GM21786 (cell line): ENCODE data around the gene RNF126.
"Not testable (repeated sequence)": the region's sequence is repeated elsewhere in the genome, so short reads cannot be mapped to it uniquely, and the experiment has no call there.

Experiments
- ATAC-seq: cut with Tn5 transposase; IDR thresholded peaks from one replicate; pipeline ENCODE4 v1.9.1; 2021; ENCODE audit not compliant: unreplicated experiment

RNF126 gene

DNA sequence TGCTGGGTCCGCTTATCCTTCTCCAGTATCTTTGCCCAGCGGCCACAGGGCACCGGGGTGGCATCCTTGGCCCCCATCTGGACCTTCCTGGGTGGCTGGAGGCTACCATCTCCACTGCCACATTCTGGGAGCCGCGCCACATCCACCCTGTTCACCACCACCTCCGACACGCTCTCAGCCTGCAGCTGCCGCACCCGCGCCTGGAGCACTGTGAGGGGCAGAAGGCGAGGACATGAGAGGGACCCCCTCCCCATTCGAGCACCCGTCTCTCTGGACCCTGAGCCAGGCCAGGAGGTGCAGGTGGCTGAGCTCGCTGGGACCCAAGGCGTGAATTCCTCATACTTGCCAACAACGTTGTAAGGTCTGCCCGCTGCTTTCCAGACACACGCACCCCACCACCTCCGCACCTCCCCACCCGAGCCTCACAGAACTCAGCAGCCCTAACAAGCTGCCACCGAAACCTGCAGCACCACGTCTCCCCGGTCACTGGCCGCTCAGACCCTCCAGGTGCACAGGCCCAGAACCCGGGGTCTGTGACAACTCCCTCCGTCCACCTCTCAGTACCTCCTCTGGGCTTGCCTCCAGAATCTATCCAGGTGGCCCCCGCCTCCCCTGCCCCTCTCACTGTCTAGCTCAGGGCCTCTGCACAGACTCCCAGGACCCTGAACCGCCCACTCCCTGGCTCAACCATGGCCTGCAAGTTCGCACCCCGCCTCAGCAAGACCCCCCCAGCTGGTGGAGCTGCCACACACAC lies 32.9 kb downstream of the RNF126 start:
- no peak for ATAC-seq

- ATAC-seq = not testable (repeated sequence)
Measured at GRCh38 chr19:629515-629914, 33.5 kb downstream of the RNF126 start.

- no peak for ATAC-seq
Measured at GRCh38 chr19:628168-628567, 34.8 kb downstream of the RNF126 start.

DNA sequence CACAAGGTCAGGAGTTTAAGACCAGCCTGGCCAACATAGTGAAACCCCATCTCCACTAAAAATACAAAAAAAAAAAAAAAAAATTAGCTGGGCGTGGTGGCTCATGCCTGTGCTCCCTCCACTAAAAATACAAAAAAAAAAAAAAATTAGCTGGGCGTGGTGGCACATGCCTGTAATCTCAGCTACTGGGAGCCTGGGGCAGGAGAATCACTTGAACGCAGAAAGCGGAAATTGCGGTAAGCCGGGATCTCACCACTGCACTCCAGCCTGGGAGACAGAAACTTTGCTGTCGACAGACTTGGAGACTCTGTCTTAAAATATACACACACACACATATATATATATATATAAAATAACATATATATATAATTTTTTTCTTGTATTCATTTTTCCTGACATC lies 36.4 kb downstream of the RNF126 start:
- ATAC-seq = not testable (repeated sequence)

- no peak for ATAC-seq
Measured at GRCh38 chr19:625257-625656, 37.8 kb downstream of the RNF126 start.

DNA sequence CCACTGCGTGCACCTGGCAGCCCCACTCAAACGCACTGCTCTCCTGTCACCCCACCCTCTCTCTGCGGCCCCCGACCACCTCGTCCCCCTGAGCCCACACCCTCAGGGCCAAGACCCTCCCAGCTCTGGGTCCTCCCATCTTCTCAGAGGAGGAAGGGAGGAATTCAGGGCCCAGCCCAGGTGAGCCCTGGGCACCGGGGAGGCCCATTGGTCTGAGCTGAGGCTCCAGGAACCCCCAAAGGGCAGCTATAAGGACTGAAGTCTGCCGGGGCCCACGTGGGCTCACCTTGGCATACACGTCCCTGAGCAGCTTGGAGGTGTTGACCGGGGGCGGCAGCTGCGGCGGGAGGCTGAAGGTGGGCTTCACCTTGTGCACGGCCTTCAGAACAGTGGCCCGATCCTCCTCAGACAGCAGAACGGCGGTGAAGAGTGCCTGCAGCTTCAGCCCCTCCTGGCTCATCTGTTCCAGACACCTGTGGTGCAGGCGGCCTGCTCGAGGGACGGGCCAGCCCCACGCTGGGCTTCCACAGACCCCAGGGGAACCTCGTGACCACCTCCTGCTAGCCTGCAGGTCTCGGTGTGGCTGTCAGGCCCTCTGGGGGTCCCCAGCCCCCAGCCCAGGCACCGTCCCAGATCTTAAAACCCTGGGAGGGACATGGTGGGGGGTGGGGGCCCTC lies 38.4 kb downstream of the RNF126 start:
- ATAC-seq = no peak

DNA sequence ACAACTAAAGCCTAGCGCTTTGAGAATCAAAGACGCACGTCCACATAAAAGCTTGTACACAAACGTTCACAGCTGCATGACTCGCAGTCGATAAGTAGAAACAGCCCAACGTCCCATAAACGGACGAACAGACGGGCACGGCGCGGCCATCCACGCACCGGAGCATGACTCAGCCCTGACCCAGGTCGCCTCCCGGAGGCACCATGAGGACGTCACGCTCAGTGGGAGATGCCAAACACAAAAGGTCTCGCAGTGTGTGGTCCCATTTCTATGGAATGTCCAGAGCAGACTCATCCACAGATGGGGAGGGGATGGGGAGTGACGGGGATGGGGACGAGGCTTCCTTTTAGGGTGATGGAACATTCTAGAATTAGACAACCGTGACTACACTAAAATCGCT lies 39.0 kb downstream of the RNF126 start:
- ATAC-seq = no peak

DNA sequence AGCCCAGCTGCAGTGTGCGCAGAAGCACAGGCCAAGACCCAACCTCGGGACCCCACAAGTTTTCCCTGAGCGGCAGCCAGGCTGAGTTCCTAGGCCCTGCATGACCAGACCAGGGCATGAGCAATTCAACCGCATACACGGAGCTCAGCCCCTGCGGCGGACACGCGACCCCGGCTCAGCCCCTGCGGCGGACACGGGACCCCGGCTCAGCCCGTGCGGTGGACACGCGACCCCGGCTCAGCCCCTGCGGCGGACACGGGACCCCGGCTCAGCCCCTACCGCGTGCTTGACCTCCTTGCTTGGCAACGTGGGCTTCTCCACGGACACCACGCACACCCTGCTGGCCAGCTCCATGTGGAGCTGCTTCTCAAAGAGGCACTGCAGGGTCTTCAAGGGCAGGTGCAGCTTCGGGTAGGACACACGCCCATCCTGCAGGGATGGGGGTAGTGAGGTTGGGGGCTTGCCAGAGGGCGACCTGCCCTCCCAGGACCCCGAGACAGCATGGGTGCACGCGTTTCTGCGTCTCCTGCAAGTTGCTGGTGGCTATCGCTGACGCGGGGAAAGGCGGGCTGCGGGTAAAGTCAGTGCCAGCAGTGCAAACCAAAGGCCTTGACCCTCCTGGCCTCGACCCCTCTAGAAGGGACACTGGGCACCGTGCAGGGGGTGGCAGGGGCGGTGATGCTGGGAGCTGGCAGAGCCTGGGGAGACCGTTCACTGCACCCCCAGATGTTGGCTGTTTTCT lies 39.7 kb downstream of the RNF126 start:
- ATAC-seq = no peak

DNA sequence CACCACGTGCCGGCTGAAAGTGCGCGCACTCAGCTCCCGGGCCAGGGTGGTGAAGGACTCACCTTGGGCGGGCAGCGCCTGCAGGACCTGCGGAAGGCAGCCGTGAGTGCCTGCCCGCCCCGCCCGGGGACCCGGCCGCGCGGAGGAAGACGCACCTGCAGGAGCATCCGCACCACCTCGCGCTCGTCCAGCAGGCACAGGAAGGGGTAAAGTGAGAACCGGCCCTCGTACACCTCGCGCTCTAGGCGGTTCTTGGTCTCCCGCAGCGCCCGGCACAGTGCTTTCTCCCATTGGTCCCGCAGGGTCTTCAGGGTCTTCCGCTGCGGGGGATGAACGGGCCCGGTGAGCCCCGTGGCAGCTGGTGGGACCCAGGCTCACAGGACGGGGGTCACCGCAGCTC lies 40.3 kb downstream of the RNF126 start:
- no peak for ATAC-seq

GRCh38 chr19:621819-622218 lies 41.2 kb downstream of the RNF126 start:
- ATAC-seq = no peak

DNA sequence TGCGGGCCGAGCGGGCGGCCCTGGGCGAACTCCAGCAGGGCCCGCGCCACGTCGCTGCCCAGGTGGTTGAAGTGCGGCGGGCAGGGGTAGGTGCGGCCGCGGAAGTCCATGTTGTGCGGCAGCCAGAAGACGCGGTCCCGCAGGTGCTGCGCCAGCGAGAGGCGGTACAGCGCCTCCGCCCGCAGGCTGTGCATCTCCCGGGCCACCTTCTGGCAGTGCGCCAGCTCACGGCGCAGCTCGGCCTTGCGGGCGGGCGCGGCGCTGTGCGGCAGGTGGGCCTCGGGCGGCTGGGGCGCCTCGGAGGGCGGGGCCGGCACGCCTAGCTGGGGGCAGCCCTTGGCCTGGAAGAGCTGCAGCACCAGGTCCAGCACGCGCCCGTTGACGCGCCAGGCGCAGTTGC lies 41.8 kb downstream of the RNF126 start:
- not testable (repeated sequence) for ATAC-seq

DNA sequence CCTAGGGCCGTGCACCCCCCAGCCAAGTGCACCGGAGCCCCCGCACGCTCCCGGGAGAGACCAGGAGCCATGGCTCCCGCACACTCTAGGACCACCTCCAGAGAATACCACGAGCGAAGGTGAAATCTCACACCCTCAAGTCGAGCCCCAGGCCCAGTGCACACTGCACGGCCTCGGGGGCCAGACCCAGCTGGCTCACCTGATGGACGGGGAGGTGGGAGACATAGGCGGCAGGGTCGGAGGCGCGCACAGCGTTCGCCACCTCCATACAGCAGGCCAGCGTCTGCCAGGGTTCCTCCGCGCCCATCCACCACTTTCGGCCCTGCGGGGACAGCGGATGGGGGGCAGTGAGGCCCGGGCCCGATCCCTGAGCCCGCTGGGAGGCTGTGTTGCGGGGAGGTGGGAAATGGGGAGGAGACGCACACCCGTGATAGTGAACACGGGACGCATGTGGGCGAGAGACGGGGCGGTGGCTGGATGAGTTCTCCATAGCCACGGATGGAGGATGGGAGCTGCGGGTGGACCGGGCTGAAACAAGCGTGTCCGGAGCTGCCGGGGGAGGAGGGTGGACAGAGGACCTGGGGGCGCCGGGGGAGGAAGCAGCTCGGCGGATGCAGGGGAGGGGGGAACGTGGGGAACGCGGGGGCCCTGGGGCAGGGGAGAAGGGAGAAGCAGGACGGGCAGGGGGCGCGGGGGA lies 42.7 kb downstream of the RNF126 start:
- ATAC-seq = no peak

DNA sequence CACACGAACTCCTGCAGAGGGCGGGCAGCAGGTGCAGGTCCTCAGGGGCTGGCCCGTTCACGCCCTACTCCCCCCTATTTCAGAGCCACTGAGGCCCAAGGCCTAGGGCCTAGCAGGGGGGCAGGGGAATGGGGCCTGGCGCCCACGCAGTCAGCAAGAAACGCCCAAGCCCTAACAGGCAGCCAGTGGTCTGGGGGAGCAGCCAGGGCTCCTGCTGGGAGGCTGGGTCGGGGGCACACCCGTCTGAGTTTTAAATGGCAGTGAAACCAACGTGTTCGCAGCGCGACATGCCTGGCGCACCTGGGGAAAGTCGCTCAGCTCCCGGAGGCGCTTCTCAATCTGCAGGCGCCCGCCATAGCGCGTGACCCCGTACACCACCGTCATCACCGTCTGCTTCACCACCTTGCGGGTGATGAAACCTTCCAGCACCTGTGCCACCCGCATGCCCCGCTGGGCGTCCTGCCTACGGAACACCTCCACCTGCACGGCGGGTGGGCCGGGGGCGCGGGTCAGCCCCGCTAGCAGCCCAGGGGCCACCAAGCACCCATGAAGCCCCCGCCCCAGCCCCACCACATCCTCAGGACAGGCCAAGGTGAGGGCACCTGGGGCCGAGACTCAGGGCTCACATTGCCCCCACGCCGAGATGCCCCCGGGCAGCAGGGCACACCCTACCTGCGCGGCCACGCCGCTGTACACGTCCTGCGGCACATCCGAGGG lies 43.6 kb downstream of the RNF126 start:
- ATAC-seq = no peak

DNA sequence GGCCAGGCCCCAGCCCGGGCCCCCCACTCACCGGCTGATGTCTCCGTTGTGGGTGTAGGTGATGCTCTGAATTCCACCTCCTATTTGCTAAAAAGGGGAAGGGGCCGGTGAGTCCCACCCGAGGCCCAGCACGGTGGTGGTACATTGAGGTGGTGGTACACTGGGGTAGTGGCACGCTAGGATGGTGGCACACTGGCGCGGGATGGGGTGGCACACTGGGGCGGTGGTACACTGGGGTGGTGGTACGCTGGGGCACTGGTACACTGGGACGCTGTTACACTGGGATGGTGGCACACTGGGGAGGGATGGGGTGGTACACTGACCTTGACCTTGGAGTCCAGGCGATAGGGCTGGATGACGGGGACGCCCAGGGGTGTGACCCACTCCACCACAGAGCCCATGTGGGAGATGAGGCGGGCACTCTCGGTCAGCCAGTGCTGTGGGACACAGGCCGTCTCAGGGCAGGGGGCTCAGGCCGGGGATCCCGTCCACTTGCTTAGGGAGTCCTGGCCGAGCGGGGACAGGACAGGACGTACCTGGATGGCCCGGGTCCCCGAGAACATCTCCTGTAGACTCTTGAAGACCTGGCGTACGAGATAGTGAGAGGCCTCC lies 44.2 kb downstream of the RNF126 start:
- ATAC-seq = no peak

GRCh38 chr19:618247-618619 lies 44.8 kb downstream of the RNF126 start:
- no peak for ATAC-seq

DNA sequence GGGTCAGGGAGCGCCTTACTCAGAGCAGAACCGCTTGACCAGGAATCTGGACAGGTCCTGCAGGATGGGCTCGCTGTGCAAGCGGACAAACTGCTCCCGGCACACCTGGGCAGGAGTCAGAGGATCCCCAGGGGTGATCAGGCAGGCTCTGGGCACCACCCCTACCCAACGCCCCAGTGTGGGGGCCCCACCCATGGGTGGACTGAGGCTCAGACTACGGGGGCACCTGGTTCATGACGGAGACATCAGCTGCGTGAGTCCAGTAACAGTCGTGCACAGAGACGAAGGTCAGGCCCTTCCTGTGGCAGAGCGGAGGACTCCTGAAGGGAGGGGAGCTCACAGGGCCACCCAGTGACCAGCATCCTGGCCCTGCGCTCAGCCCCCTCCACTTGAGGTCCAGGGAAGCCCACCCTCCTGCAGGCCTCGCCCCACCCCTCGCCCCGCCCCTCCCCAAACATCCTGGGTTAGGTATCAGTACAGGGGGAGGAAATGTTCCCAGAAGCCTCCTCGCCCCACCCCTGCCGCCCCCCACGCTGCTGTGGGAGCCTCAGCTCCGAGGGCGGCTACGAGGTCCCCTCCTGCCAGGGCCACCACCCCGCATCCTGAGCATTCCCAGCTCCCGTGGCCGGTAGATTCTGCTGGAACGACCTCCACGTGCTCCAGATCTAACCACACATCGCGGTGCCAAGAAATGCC lies 45.3 kb downstream of the RNF126 start:
- ATAC-seq = no peak

GRCh38 chr19:616747-617526 lies 46.1 kb downstream of the RNF126 start:
- no peak for ATAC-seq

- no peak for ATAC-seq
Measured at GRCh38 chr19:616062-616700, 46.8 kb downstream of the RNF126 start.

GRCh38 chr19:615619-616018 lies 47.4 kb downstream of the RNF126 start:
- no peak for ATAC-seq
